Epidermal melanocyte (primary cell): ENCODE data around the gene GLB1L2.

ENCODE experiments used
- DNase-seq: peaks from one replicate; pipeline ENCODE4 v3.0.0; 2011; ENCODE audit warnings: low spot score; ENCODE audit not compliant: insufficient read length

The GLB1L2 gene

DNA sequence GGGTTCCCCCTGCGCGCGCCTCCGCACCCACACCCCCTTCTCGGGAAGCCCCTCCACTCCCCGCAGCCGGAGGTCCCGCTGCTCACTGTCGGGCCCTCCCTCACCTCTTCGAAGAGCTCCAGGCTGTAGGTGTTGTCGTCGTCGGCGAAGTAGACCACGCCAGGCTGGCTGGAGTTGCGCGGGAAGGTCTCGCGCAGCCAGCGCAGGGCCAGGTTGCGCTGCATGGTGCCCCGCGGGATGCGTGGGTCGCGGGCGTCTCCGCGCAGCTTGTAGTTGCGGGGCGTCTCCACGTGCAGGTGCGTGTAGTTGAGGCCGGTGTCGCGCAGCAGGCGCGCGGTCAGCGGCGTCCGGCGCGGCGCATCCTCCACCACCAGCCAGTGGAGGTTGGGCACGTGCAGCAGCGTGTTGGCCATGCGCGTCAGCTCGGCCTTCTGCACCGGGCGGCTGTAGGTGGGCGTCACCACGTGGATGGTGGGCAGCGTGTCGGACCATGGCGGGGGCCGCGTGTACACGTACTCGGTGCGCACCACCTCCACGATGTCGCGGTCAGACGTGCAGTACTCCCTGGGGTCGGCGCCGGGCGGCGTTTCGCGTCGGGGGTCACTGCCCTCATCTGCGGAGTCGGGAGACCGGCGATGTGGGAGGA is 51.9 kb downstream of the GLB1L2 start:
- DNase-seq = no peak

GRCh38 chr11:134384406-134384805 is 52.6 kb downstream of the GLB1L2 start:
- DNase-seq = no peak

DNA sequence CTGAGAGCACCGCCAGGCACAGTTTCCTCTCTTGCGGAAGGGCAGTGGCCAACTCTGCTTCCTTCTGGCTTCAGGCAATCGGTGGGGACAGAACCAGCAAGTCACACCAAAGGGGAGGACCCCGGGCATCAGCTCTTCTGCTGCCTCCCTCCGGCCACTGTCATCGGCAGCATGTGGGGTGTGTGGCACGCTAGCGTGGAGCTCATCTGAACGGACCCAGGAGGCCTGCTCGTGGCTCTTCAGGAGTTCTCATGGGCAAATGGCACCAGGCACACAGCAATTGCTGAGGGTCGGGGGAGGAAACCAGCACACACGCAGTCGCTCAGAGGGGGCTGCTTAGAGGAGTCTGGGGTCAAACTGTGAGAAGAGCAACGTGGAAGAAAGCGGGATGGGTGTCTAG is 53.4 kb downstream of the GLB1L2 start:
- DNase-seq = no peak

- no peak for DNase-seq
Measured at GRCh38 chr11:134385774-134386565, 54.2 kb downstream of the GLB1L2 start.

DNA sequence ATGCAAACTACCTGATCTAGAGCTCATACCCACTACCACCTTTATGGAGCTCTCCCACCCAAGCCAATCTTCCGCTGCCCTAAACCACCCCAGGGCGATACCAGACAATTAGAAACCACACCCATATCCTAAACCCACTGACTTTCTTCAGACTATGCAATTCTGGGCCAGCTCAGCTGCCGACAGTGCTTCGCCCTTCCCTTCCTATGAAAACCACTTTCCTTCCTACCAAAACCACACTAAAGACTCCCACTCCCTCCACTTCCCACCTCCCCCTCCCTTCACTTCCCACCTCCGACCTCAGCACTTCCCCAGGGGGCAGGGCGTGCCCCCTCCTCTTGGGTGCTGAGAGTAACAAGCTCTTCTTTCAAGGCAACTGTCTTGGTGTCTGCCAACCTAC is 55.2 kb downstream of the GLB1L2 start:
- DNase-seq = no peak

GRCh38 chr11:134387501-134387900 is 55.7 kb downstream of the GLB1L2 start:
- DNase-seq = no peak

- DNase-seq = no peak
Measured at GRCh38 chr11:134388590-134388989, 56.8 kb downstream of the GLB1L2 start.

DNA sequence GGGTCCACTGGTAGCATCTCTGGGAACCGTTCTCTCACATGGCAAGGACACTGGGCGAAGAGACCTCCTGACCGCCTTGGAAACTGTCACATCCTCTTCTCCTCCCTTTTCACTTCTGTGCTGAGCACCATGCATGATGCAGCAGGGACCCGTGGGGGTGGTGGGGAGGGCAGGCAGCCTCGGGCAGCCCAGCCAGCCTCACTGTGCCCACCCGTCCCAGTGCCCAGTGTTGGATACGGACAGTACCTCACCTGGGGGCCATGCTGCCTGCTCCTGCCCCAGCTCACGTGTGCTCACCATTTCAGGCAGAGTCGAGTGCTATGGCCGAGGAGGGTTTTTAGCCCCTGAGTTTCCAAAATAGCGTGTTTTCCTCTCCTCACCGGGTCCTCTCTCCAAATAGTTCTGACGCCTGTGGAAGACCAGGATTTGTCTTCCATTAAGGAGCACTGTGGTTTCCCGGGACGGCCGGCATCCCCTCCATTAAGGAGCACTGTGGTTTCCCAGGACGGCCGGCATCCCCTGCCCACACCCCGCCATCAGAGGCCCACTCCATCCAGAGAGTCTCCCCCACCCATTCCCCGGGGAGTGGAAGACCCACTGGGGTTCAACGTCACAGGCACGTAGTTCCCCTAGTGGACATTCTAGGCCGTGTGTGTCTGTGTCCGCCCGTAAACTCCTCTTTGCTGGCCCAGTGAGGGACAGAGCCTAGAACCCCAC is 57.8 kb downstream of the GLB1L2 start:
- DNase-seq = no peak

GRCh38 chr11:134390706-134391569 is 59.1 kb downstream of the GLB1L2 start:
- no peak for DNase-seq

- no peak for DNase-seq
Measured at GRCh38 chr11:134391656-134392055, 59.9 kb downstream of the GLB1L2 start.

DNA sequence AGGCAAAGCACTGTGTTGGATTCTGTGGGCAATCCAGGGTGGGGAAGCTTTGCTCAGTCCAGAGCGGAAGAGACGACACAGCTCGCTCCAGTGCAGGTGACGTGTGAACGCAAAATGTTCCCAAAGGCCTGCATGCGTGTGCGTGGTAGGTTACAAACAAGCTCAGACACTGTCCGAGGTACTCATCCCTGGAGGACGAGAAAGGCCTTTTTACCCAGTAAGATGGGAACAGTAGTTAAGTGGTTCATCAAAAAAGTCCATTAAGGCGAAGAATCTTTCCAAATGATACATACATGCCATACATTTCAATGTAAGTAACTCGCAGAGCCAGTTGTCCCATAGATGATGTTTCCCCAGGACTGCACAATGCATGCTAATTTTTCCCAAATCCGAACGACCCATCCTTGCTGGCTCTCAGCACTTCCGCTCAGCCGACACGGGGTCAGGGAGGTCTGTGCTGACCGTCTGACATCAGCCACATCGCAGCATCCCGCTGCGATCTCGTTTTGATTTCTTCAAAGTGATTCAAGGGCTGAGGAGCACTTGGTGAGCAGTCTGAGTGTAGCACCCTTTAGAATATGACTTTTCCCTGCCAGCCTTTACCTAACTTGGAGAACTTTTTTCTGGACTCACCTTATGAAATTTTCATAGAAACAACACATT is 61.3 kb downstream of the GLB1L2 start:
- DNase-seq = no peak

DNA sequence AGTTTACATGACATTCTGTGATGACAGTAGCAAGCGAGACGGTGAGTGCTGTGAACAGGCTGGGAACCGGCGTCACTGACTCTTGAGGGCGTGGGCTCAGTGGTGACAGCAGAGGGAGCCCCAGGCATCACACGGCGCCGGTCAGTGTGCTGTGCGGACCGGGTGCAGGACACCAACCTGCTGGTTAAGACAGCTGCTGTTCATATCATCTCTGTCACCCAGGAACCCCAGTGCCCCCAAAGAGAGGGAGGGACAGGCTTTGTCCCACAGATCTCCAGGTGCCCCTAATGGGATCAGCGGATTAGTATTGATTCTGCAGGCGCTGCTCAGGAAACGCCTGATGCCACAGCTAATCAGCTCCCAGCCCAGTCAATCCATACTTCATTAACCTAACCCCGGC is 61.9 kb downstream of the GLB1L2 start:
- DNase-seq = no peak

DNA sequence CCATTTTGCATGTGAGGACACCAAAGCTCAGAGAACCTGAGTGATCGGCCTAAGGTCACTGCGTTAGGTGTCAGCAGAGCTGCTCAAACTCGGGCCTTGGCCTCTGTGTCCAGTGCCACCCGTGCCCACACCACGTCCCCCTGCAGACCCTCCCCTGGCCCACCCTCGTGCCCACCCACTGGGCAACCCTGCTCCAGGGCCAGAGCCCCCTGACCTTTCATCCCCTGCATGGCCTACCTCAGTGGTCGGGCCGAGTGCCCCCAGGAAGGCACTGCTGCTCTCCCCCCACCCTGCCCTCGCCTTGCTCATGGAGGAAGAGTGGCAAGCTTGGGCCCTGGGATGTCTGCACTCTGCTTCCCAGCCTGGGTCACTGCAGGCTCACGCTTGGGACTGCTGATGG is 62.5 kb downstream of the GLB1L2 start:
- no peak for DNase-seq

DNA sequence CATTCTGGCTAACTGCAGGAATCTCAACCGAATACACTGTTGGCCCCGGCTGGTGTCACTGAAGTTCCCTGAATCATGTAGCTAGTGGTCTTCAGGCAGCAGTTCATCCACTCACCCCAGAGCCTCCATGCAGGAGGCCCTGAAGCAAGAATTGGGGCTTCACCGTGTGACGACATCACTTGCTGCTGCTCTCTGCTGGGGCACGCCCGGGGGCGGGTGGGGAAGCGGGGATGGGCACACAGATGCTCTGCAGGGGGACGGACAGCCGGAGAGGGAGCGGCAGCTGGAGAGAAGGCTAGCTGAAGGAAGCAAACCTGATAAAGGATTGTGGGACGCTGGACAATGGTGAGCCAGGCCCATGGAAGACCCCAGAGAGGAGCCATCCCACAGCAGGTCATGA is 63.2 kb downstream of the GLB1L2 start:
- DNase-seq = no peak

DNA sequence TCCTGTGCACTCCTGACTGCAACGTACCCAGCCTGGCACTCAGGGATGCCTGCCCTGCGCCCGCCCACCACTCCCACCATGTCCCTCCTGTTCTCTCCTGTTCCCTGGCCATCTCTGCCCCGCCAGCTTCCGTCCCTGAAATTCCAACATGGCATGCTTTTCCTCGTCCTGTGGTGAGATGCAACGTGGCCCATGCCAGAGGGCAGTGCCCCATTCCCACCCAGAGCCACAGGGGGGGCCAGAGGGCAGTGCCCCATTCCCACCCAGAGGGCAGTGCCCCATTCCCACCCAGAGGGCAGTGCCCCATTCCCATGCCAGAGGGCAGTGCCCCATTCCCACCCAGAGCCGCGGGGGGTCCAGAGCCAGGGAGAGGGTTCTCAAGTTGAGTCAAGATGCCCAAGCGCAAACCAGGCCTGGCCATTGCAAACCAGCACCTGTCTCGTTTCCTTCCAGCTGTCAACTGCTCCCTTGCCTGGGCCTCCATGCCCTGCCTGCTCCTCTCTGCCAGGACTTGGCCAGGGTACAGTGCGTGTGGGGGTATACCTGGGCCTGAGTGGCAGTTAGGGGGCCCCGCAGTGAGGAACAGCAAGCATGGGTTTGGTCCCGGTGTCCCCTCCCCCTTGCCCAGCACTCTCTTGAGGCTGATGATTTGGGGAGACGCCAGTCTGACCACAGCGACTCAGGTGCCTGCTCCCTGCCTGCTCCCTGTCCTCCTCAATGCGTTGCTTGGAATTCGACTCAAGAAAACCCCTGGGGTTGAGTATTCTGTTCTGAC is 65.7 kb downstream of the GLB1L2 start:
- no peak for DNase-seq

DNA sequence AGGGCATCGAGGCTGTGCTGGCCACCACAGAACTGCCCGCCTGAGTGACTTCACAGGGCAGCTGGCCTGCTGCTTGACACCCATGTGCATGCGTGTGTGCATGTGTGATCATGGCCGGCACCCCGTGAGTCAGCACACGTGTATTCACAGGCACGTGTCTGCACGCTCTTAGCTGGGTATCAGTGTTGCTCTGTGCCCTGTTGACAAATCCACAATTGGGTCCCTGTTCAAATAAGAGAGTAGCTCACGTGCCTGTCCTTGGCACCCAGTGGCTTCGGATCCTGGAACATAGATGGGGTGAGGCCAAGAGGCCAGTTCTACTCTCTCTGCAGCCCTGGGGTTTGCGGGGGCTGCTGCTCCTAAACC is 66.3 kb downstream of the GLB1L2 start:
- no peak for DNase-seq

DNA sequence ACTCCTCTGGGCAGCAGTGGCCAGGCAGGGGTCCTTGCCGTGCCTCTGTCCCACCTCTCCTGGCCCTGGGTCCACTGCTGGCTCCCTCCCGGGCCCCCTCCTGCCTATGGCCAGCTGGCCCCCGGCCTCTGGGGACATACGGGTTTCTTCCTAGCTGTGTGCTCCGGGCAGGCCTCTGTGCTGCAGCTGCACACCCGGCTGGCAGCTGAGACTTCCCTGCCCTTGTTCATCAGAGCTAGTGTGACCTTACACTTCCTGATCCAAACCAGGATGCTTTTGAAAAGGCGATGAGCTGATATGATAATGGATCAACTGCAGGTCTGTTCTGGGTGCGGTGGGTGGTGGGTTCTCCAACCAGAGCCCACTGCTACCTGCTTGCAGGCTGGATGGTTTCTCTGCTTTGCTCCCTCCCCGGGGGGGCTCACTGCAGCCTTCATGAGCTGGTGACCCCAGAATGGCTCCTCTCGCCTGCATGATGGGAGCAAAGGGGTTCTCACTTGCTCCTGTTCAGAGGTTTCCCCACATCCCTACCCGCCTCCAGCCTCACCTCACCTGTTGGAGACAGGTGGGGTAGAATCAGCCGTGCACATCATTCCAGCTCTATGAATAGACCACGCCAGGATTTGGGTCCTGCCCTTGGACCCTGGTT is 67.0 kb downstream of the GLB1L2 start:
- no peak for DNase-seq

- no peak for DNase-seq
Measured at GRCh38 chr11:134399293-134399654, 67.5 kb downstream of the GLB1L2 start.

- DNase-seq = no peak
Measured at GRCh38 chr11:134399996-134400395, 68.2 kb downstream of the GLB1L2 start.
